ENCODE data around the gene SCAF11.
A peak's percentile ranks its signal among the peaks of the same experiment; 100 is the strongest.

The SCAF11 gene

GRCh38 chr12:45930369-45930768 lies 60.0 kb downstream of the SCAF11 start:
- TF ChIP-seq, protein P1, sequence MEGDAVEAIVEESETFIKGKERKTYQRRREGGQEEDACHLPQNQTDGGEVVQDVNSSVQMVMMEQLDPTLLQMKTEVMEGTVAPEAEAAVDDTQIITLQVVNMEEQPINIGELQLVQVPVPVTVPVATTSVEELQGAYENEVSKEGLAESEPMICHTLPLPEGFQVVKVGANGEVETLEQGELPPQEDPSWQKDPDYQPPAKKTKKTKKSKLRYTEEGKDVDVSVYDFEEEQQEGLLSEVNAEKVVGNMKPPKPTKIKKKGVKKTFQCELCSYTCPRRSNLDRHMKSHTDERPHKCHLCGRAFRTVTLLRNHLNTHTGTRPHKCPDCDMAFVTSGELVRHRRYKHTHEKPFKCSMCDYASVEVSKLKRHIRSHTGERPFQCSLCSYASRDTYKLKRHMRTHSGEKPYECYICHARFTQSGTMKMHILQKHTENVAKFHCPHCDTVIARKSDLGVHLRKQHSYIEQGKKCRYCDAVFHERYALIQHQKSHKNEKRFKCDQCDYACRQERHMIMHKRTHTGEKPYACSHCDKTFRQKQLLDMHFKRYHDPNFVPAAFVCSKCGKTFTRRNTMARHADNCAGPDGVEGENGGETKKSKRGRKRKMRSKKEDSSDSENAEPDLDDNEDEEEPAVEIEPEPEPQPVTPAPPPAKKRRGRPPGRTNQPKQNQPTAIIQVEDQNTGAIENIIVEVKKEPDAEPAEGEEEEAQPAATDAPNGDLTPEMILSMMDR (IDR thresholded peaks at IDR 0.05; ENCODE audit: extremely low read depth, insufficient read depth, missing control alignments): no peak
- no peak for DNase-seq (ENCODE audit: low spot score)
- in situ Hi-C loops (cut with MboI; ENCODE audit: low pct_unique_long_range_greater_than_20kb, low sequenced_read_pairs, unreplicated experiment): no loop called here

GRCh38 chr12:45928309-45928708 lies 62.1 kb downstream of the SCAF11 start:
- in situ Hi-C loops (cut with MboI; ENCODE audit: low pct_unique_long_range_greater_than_20kb, low sequenced_read_pairs, unreplicated experiment): no loop called here
- TF ChIP-seq, protein P1 (IDR thresholded peaks at IDR 0.05; ENCODE audit: extremely low read depth, insufficient read depth, missing control alignments): no peak
- DNase-seq (ENCODE audit: low spot score): no peak

DNA sequence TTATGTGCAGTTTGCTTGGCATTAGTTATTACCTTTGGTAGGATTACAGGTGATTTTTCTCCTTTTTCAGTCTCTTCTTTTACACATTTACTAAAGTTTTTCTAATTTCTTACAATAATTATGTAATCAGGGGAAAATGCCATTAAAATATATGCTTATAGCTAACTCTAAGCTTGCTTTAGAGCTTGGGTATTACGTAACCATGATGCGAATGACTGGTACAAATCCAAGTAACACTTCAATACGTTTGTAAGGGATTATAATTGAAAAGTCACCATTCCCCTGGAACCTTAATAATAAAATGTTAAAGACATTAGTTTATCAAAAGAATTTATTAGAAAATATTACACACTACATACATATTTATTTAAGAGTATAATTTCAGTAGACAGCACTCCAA lies 71.6 kb downstream of the SCAF11 start:
- in situ Hi-C loops (cut with MboI; ENCODE audit: low pct_unique_long_range_greater_than_20kb, low sequenced_read_pairs, unreplicated experiment): no loop called here
- no peak for DNase-seq (ENCODE audit: low spot score)
- TF ChIP-seq, protein P1 (IDR thresholded peaks at IDR 0.05; ENCODE audit: extremely low read depth, insufficient read depth, missing control alignments): no peak

GRCh38 chr12:45915405-45915804 lies 75.0 kb downstream of the SCAF11 start:
- in situ Hi-C loops (cut with MboI; ENCODE audit: low pct_unique_long_range_greater_than_20kb, low sequenced_read_pairs, unreplicated experiment): no loop called here
- TF ChIP-seq, protein P1 (IDR thresholded peaks at IDR 0.05; ENCODE audit: extremely low read depth, insufficient read depth, missing control alignments): no peak
- no peak for DNase-seq (ENCODE audit: low spot score)

DNA sequence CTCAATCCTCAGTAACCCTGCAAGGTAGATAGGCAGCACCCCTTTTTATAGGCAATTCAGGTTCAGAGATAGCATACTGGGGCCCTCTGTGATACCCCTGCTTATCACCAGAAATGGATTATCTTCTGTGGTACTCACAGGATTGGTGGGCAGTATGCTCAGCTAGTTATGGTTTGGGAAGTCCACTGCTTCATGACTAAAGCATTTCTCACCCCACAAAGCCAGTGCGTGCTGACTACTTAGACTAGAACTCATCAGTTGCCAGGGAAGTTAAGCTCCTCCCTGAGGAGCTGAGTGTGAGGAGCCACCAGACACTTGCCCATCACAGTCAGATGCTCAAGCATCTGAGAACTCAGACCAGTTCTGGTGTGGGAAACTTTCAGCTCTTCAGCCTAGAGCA lies 76.3 kb downstream of the SCAF11 start:
- DNase-seq (ENCODE audit: low spot score): peak; percentile 31
- in situ Hi-C loops (cut with MboI; ENCODE audit: low pct_unique_long_range_greater_than_20kb, low sequenced_read_pairs, unreplicated experiment): no loop called here
- TF ChIP-seq, protein P1 (IDR thresholded peaks at IDR 0.05; ENCODE audit: extremely low read depth, insufficient read depth, missing control alignments): no peak

GRCh38 chr12:45913631-45914030 lies 76.7 kb downstream of the SCAF11 start:
- TF ChIP-seq, protein P1 (IDR thresholded peaks at IDR 0.05; ENCODE audit: extremely low read depth, insufficient read depth, missing control alignments): no peak
- no peak for DNase-seq (ENCODE audit: low spot score)
- in situ Hi-C loops (cut with MboI; ENCODE audit: low pct_unique_long_range_greater_than_20kb, low sequenced_read_pairs, unreplicated experiment): no loop called here

DNA sequence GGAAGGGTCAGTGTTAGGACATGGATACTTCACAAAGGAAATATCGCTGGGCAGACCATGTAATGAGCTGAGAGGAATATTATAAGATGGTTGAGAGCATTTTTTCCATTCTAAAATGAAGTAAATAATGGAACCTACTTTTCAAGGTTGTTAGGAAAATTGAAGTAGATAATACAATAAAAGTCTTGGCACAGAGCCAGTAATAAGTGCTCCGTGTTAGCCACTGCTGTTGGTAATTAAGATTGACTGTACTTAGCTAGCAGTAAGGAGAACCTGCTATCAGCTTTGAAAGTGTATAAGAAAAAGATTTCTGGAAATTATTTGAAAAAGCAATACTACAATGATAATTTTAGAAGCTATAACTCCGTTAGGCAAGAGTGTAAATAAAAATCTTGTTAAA lies 77.6 kb downstream of the SCAF11 start:
- DNase-seq (ENCODE audit: low spot score): no peak
- in situ Hi-C loops (cut with MboI; ENCODE audit: low pct_unique_long_range_greater_than_20kb, low sequenced_read_pairs, unreplicated experiment): no loop called here
- TF ChIP-seq, protein P1 (IDR thresholded peaks at IDR 0.05; ENCODE audit: extremely low read depth, insufficient read depth, missing control alignments): no peak

Data from GM13977 (cell line).